ENCODE data around the gene MKRN1. TPM values are rescaled to one million over a fixed set of nuclear protein-coding genes. Genes with fewer than 3 reads are reported as not detected.
"Not testable (repeated sequence)": the region's sequence is repeated elsewhere in the genome, so short reads cannot be mapped to it uniquely, and the experiment has no call there.

Gene MKRN1
- total RNA-seq, 3 donors from 2014 or later, result 169 to 263 (median 188) TPM

- DNase-seq (no peak), ATAC-seq (no peak)
- intact Hi-C loops (cut with DNase I, micrococcal nuclease), result no loop called here
- Histone ChIP-seq H3K9me3 (no peaks in the 10 kb centered on the region), H3K4me3 (no peak overlapping the region), H3K36me3 (ENCODE audit: low read depth) (no peaks in the 10 kb centered on the region), H3K4me1 (ENCODE audit: low read depth) (no peaks in the 10 kb centered on the region)
- TF ChIP-seq CTCF (IDR thresholded peaks at IDR 0.05), result no peak
These were observed 55.8 kb downstream of the MKRN1 start for GRCh38 chr7:140423501-140423900.

- ATAC-seq, result no peak
- TF ChIP-seq CTCF (IDR thresholded peaks at IDR 0.05), result no peak
- intact Hi-C loops (cut with DNase I, micrococcal nuclease), result no loop called here
- no peaks in the 10 kb centered on the region for H3K4me1 ChIP-seq (ENCODE audit: low read depth)
- no peak for DNase-seq
- no peak overlapping the region for H3K4me3 ChIP-seq
- no peaks in the 10 kb centered on the region for H3K9me3 ChIP-seq
- H3K36me3 ChIP-seq (ENCODE audit: low read depth), result no peaks in the 10 kb centered on the region
These were observed 57.8 kb downstream of the MKRN1 start for GRCh38 chr7:140421521-140421920.

- Histone ChIP-seq H3K36me3 (ENCODE audit: low read depth) (no peaks in the 10 kb centered on the region), H3K9me3 (no peaks in the 10 kb centered on the region), H3K4me1 (ENCODE audit: low read depth) (peaks cover 3% of the 10 kb centered on the region), H3K4me3 (no peak overlapping the region)
- ATAC-seq (no peak), DNase-seq (no peak)
- intact Hi-C loops (cut with DNase I, micrococcal nuclease), result no loop called here
- no peak for TF ChIP-seq CTCF (IDR thresholded peaks at IDR 0.05)
These were observed 60.7 kb downstream of the MKRN1 start for GRCh38 chr7:140418653-140419052.

- ATAC-seq (peak; percentile 71), DNase-seq (peak in 1 of 3 donors; percentile 77)
- H3K9me3 ChIP-seq; intact Hi-C loops (cut with DNase I, micrococcal nuclease); H3K4me1 ChIP-seq (ENCODE audit: low read depth); H3K4me3 ChIP-seq; H3K36me3 ChIP-seq (ENCODE audit: low read depth): not testable (repeated sequence)
These were observed 61.2 kb downstream of the MKRN1 start for GRCh38 chr7:140418156-140418472.

GRCh38 chr7:140417456-140418155 lies 61.7 kb downstream of the MKRN1 start:
- no peak for DNase-seq
- H3K36me3 ChIP-seq (ENCODE audit: low read depth), result no peaks in the 10 kb centered on the region
- no peak overlapping the region for H3K4me3 ChIP-seq
- H3K9me3 ChIP-seq, result no peaks in the 10 kb centered on the region
- peak; percentile 5 for ATAC-seq
- H3K4me1 ChIP-seq (ENCODE audit: low read depth), result peaks cover 3% of the 10 kb centered on the region
- TF ChIP-seq CTCF (IDR thresholded peaks at IDR 0.05), result no peak
- intact Hi-C loops (cut with DNase I, micrococcal nuclease), result no loop called here

GRCh38 chr7:140416560-140416959 lies 62.7 kb downstream of the MKRN1 start:
- H3K4me3 ChIP-seq, result no peak overlapping the region
- H3K4me1 ChIP-seq (ENCODE audit: low read depth), result peaks cover 3% of the 10 kb centered on the region
- H3K36me3 ChIP-seq (ENCODE audit: low read depth), result no peaks in the 10 kb centered on the region
- H3K9me3 ChIP-seq, result no peaks in the 10 kb centered on the region
- TF ChIP-seq CTCF (IDR thresholded peaks at IDR 0.05), result no peak
- intact Hi-C loops (cut with DNase I, micrococcal nuclease), result no loop called here
- DNase-seq (peak; percentile 46 to 78 (median 67)), ATAC-seq (peak; percentile 89)

- DNase-seq; H3K9me3 ChIP-seq; H3K4me3 ChIP-seq; H3K4me1 ChIP-seq (ENCODE audit: low read depth); ATAC-seq; intact Hi-C loops (cut with DNase I, micrococcal nuclease); H3K36me3 ChIP-seq (ENCODE audit: low read depth): not testable (repeated sequence)
These were observed 63.5 kb downstream of the MKRN1 start for GRCh38 chr7:140415816-140416215.

Measured in mucosa of descending colon (tissue), 3 donors.